ENCODE measurements around the gene EFHD2.

Gene EFHD2

GRCh38 chr1:15401391-15402055 lies 8.2 kb upstream of the EFHD2 start:
- FAIRE-seq (no peak), DNase-seq (ENCODE audit: insufficient read length, low spot score) (no peak)
- TF ChIP-seq POU2F2 (IDR thresholded peaks at IDR 0.05; ENCODE audit: low read depth, low read length) (no peak), SPI1 (IDR thresholded peaks at IDR 0.05; ENCODE audit: low read depth, low read length) (no peak), TAF1 (IDR thresholded peaks at IDR 0.05; ENCODE audit: low read depth, low read length) (no peak), POLR2A (IDR thresholded peaks at IDR 0.05; ENCODE audit: low read depth, low read length) (no peak), PAX5 (IDR thresholded peaks at IDR 0.05; ENCODE audit: insufficient read depth, low read length, severe bottlenecking) (no peak), POLR2AphosphoS5 (IDR thresholded peaks at IDR 0.05; ENCODE audit: low read depth, low read length) (no peak)

GRCh38 chr1:15402809-15403450 lies 6.8 kb upstream of the EFHD2 start:
- no peak for TF ChIP-seq POLR2AphosphoS5 (IDR thresholded peaks at IDR 0.05; ENCODE audit: low read depth, low read length)
- peak; percentile 16; the same call in 1 of the 2 replicates for TF ChIP-seq SPI1 (IDR thresholded peaks at IDR 0.05; ENCODE audit: low read depth, low read length)
- no peak for TF ChIP-seq POU2F2 (IDR thresholded peaks at IDR 0.05; ENCODE audit: low read depth, low read length)
- TF ChIP-seq TAF1 (IDR thresholded peaks at IDR 0.05; ENCODE audit: low read depth, low read length): no peak
- FAIRE-seq: no peak
- no peak for DNase-seq (ENCODE audit: insufficient read length, low spot score)

- FAIRE-seq: no peak
Observed at GRCh38 chr1:15403962-15404580, 5.6 kb upstream of the EFHD2 start.

GRCh38 chr1:15405106-15405850 lies 4.4 kb upstream of the EFHD2 start:
- TF ChIP-seq POU2F2 (IDR thresholded peaks at IDR 0.05; ENCODE audit: low read depth, low read length) (no peak), PAX5 (IDR thresholded peaks at IDR 0.05; ENCODE audit: insufficient read depth, low read length, severe bottlenecking) (no peak), SPI1 (IDR thresholded peaks at IDR 0.05; ENCODE audit: low read depth, low read length) (no peak), POLR2A (IDR thresholded peaks at IDR 0.05; ENCODE audit: low read depth, low read length) (no peak), TAF1 (IDR thresholded peaks at IDR 0.05; ENCODE audit: low read depth, low read length) (no peak), POLR2AphosphoS5 (IDR thresholded peaks at IDR 0.05; ENCODE audit: low read depth, low read length) (no peak)
- DNase-seq (ENCODE audit: insufficient read length, low spot score) (no peak), FAIRE-seq (no peak)

More at GRCh38 chr1:15403962-15404580, 5.6 kb upstream of the EFHD2 start:
- TF ChIP-seq POLR2A (IDR thresholded peaks at IDR 0.05; ENCODE audit: low read depth, low read length): no peak
- no peak for TF ChIP-seq TAF1 (IDR thresholded peaks at IDR 0.05; ENCODE audit: low read depth, low read length)
- no peak for TF ChIP-seq PAX5 (IDR thresholded peaks at IDR 0.05; ENCODE audit: insufficient read depth, low read length, severe bottlenecking)
- no peak for TF ChIP-seq SPI1 (IDR thresholded peaks at IDR 0.05; ENCODE audit: low read depth, low read length)
- no peak for TF ChIP-seq POLR2AphosphoS5 (IDR thresholded peaks at IDR 0.05; ENCODE audit: low read depth, low read length)
- no peak for DNase-seq (ENCODE audit: insufficient read length, low spot score)

- TF ChIP-seq POU2F2 (IDR thresholded peaks at IDR 0.05; ENCODE audit: low read depth, low read length): no peak
- no peak for TF ChIP-seq SPI1 (IDR thresholded peaks at IDR 0.05; ENCODE audit: low read depth, low read length)
- no peak for TF ChIP-seq POLR2AphosphoS5 (IDR thresholded peaks at IDR 0.05; ENCODE audit: low read depth, low read length)
- no peak for TF ChIP-seq TAF1 (IDR thresholded peaks at IDR 0.05; ENCODE audit: low read depth, low read length)
- TF ChIP-seq PAX5 (IDR thresholded peaks at IDR 0.05; ENCODE audit: insufficient read depth, low read length, severe bottlenecking): no peak
- TF ChIP-seq POLR2A (IDR thresholded peaks at IDR 0.05; ENCODE audit: low read depth, low read length): no peak
- DNase-seq (ENCODE audit: insufficient read length, low spot score): no peak
- no peak for FAIRE-seq
Observed at GRCh38 chr1:15406614-15407559, 2.8 kb upstream of the EFHD2 start.

GRCh38 chr1:15407580-15407979 lies 2.1 kb upstream of the EFHD2 start:
- TF ChIP-seq POLR2A (IDR thresholded peaks at IDR 0.05; ENCODE audit: low read depth, low read length): no peak
- no peak for TF ChIP-seq SPI1 (IDR thresholded peaks at IDR 0.05; ENCODE audit: low read depth, low read length)
- no peak for TF ChIP-seq POLR2AphosphoS5 (IDR thresholded peaks at IDR 0.05; ENCODE audit: low read depth, low read length)
- no peak for TF ChIP-seq POU2F2 (IDR thresholded peaks at IDR 0.05; ENCODE audit: low read depth, low read length)
- TF ChIP-seq PAX5 (IDR thresholded peaks at IDR 0.05; ENCODE audit: insufficient read depth, low read length, severe bottlenecking): no peak
- no peak for TF ChIP-seq TAF1 (IDR thresholded peaks at IDR 0.05; ENCODE audit: low read depth, low read length)
- FAIRE-seq (no peak), DNase-seq (ENCODE audit: insufficient read length, low spot score) (no peak)

GRCh38 chr1:15408890-15409387 lies 749 bp upstream of the EFHD2 start:
- DNase-seq (ENCODE audit: insufficient read length, low spot score): no peak
- FAIRE-seq: no peak
- no peak for TF ChIP-seq POLR2AphosphoS5 (IDR thresholded peaks at IDR 0.05; ENCODE audit: low read depth, low read length)

- peak; percentile 52 for FAIRE-seq
- TF ChIP-seq POLR2A (IDR thresholded peaks at IDR 0.05; ENCODE audit: low read depth, low read length) (no peak), POLR2AphosphoS5 (IDR thresholded peaks at IDR 0.05; ENCODE audit: low read depth, low read length) (no peak), PAX5 (IDR thresholded peaks at IDR 0.05; ENCODE audit: insufficient read depth, low read length, severe bottlenecking) (no peak), TAF1 (IDR thresholded peaks at IDR 0.05; ENCODE audit: low read depth, low read length) (no peak), SPI1 (IDR thresholded peaks at IDR 0.05; ENCODE audit: low read depth, low read length) (no peak), POU2F2 (IDR thresholded peaks at IDR 0.05; ENCODE audit: low read depth, low read length) (no peak)
Observed at GRCh38 chr1:15410223-15410883, 665 bp downstream of the EFHD2 start.

More at GRCh38 chr1:15410223-15410883, 665 bp downstream of the EFHD2 start:
- DNase-seq (ENCODE audit: insufficient read length, low spot score): no peak
